GM19240 (cell line): ENCODE data around the gene SLC37A4.
A peak's percentile ranks its signal among the peaks of the same experiment; 100 is the strongest.
"Not testable (repeated sequence)": the region's sequence is repeated elsewhere in the genome, so short reads cannot be mapped to it uniquely, and the experiment has no call there.

ENCODE experiments used
- DNase-seq: peaks from one replicate; pipeline ENCODE4 v3.0.0; 2011; ENCODE audit warnings: low spot score; ENCODE audit not compliant: insufficient read length

The SLC37A4 gene

DNA sequence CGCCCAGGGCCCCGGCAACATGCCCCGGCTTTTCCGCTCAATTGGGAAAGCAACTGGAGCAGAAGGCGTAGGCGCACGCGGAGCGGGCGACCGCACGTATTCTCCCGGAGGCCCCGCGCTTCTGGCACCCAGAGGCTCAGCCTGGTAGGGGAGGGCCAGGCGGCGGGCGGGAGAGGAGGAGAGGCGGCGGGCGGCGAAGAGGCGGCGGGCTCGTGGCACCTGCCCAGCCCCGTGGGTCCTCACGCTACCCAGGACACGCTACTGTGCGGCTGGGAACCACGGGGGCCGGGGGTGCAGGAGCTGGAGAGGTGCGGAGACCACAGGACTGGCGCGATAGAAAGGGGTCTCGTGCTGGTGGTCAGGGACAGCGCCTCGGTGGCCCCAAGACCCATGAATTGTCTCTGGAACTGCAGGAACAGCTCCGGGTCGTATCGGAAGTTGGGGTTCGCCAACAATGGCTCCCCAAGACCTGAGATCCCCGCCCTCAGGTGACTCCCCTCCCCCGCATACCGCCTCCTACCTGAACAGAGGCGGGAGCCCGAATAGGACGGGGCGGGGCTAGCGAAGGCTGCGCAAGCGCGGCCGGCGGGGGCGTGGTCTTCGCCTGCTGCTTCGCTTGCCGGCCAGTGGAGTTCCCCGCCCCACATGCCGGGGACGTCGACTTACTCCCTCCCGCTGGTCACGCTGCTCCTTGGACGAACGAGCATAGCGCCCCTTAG is at the start of gene SLC37A4:
Gene SLC37A4 (minus strand): TSS at position 549 of the 719 bp plus-strand sequence.
- peak; percentile 91 for DNase-seq

DNA sequence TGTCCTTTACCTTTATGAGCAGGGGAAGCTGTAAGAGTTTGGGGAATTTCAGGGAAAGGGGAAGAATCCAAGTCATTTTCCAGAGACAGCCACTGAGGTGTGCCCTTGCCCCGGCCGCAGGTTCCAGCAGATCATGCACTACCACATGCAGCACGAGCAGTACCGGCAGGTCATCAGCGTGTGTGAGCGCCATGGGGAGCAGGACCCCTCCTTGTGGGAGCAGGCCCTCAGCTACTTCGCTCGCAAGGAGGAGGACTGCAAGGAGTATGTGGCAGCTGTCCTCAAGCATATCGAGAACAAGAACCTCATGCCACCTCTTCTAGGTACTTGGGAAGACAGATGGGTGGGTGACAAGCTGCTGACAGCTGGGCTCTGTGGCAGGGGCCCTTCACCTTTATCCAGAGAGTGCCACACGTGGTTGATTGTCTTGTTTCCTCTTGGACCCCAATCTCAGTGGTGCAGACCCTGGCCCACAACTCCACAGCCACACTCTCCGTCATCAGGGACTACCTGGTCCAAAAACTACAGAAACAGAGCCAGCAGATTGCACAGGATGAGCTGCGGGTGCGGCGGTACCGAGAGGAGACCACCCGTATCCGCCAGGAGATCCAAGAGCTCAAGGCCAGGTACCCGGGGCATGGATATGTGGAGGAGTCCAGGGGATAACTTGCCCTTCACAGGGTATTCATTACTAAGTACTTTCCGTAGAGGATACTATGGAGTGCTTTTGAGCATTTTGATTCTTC is 48.2 kb upstream of the SLC37A4 start:
- no peak for DNase-seq

DNA sequence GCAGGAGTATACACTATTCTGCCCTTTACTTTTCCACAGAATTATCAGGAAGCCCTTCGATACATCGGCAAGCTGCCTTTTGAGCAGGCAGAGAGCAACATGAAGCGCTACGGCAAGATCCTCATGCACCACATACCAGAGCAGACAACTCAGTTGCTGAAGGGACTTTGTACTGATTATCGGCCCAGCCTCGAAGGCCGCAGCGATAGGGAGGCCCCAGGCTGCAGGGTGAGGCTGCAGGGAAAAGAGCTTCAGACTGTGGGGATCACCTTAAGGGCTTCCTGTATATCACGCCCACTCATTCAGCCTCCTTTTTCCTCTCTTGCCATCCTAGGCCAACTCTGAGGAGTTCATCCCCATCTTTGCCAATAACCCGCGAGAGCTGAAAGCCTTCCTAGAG is 47.2 kb upstream of the SLC37A4 start:
- DNase-seq: no peak

DNA sequence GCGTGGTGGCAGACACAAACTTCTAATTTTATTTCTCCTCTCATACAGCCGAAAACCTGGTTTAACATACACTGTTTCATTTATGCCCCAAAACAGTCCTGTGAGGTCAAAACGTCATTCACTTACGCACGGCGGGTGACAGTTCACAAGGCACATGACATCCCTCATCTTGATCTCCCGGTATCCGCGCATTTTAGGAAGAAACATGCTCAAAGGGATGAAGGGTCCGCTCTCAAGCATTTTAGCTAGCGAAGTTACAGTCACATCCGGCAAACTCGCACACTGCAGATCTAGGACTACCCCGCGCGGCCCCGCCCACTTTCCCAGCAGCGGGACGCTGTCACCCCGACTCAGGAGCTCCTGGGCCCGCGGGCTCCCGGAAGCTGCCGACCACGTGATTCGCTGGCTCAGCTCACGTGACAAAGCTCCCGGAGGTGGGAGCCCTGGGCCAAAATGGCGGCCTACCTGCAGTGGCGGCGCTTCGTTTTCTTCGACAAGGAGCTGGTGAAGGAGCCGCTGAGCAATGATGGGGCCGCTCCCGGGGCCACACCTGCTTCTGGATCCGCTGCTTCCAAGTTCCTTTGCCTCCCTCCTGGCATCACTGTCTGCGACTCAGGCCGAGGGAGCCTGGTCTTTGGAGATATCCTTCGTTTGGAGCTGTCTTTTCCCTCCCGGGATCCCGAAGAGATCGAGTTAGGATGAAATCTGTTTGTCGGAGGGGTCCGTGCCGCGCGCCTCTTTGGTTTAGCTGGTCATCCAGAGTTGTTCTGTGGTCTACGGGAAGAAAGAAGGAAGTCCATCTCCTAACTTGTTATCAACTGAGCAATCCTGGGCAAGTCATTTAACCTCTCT is 36.9 kb upstream of the SLC37A4 start, which contains the start of gene VPS11:
Gene VPS11 (plus strand): TSS at position 448 of the 852 bp plus-strand sequence. CDS start 6 bp downstream, at position 454.
- DNase-seq: peak; percentile 100

- DNase-seq: peak; percentile 51
Observed at GRCh38 chr11:119065369-119065768, 34.7 kb upstream of the SLC37A4 start.

DNA sequence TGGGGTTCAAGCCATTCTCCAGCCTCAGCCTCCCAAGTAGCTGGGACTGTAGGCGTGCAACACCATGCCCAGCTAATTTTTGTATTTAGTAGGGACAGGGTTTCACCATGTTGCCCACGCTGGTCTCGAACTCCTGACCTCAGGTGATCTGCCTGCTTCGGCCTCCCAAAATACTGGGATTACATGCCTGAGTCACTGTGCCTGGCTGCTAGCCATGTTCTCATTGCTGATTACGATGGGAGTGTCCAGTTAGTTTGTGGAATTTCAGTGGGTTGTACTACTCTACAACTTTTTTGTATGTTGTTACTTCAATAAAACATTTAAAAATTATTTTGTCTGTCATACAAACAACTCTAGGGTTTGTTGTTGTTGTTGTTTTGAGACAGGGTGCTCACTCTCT is 32.1 kb upstream of the SLC37A4 start:
- DNase-seq: no peak

DNA sequence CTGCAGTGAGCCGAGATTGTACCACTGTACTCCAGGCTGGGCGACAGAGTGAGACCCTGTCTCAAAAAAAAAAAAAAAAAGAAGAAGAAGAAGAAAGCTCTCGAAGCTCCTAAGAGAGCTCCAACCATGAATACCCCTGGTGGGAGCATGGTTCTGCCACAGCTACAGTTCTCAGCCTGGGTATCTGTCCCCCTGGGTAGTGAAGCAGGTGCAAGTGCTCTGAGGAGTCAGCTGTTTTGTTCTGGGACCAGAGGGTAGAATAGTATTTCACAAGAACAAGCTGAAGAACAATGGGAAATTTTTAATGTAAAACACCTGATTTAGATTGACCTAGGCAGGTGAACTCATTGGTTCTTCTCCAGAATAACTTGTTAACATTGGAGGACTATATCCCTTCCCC is 30.6 kb upstream of the SLC37A4 start:
- DNase-seq: no peak

DNA sequence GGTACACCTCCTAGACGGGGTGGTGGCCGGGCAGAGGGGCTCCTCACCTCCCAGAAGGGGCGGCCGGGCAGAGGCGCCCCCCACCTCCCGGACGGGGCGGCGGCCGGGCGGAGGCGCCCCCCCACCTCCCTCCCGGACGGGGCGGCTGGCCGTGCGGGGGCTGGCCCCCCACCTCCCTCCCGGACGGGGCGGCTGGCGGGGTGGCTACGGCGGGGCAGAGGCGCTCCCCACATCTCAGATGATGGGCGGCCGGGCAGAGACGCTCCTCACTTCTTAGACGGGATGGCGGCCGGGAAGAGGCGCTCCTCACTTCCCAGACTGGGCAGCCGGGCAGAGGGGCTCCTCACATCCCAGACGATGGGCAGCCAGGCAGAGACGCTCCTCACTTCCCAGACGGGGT is 28.5 kb upstream of the SLC37A4 start:
- DNase-seq: not testable (repeated sequence)

- peak; percentile 99 for DNase-seq
Observed at GRCh38 chr11:119057000-119057769, 26.5 kb upstream of the SLC37A4 start, which contains the start of gene HYOU1. HYOU1 (minus strand) TSS chr11:119057205; CDS start chr11:119056160, 1,045 bp downstream.

- DNase-seq: peak; percentile 35
Observed at GRCh38 chr11:119056421-119056999, 25.8 kb upstream of the SLC37A4 start.

DNA sequence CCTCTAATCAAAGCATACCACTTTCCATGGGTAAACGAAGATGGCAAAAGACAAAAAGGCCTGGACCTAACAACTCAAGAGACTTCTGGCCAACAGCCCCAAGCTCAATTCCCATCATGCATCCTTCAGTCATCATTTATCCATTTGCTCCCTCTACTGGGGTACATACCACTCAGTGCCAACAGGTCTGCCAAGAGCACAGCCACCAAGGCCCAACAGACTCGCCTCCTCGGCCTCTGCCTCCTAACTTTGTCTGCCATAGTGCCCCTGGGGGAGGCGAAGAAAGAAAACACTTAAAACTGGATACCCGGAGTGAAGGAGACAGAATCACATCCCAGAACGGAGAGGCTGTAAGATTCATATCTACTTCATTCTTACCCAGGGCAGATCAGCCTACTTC is 25.2 kb upstream of the SLC37A4 start:
- DNase-seq: no peak

GRCh38 chr11:119054418-119054817 is 23.7 kb upstream of the SLC37A4 start:
- no peak for DNase-seq

GRCh38 chr11:119052163-119052814 is 21.6 kb upstream of the SLC37A4 start:
- no peak for DNase-seq

GRCh38 chr11:119051440-119052162 is 20.9 kb upstream of the SLC37A4 start:
- no peak for DNase-seq

- no peak for DNase-seq
Observed at GRCh38 chr11:119049081-119049480, 18.4 kb upstream of the SLC37A4 start.

DNA sequence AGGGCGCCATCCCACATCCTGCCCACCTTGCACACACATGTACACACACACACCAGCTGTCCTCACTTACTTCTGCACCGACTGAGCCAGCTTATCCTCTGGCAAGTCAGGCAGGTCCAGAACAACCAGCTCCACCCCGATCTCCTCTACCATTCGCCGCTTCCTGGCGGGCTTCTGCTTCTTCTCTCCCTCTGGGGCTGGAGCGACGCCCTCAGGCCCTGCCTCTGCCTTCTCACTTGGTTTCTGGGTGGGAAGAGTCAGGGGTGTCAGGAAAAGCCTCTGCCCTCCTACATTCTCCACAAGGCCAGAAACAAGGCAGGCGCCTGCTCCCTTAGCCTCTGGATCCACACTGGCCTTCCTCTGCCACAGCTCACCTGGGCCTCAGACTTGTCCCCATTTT is 18.0 kb upstream of the SLC37A4 start:
- DNase-seq: no peak

DNA sequence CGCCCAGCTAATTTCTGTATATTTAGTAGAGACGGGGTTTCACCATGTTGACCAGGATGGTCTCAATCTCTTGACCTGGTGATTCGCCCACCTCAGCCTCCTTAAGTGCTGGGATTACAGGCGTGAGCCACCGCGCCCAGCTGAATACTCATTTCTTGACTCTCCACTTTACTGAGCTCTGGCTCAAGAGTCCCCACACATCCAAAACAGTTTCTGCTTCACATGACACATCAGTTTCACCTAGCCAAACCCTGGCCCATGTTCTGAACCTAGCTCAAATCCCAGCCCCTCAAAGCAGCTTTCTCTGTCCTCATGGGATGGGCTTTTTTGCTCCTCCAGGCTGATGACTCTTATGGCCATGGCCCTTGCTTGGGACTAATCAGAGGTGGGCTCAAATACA is 16.5 kb upstream of the SLC37A4 start:
- DNase-seq: no peak

- DNase-seq: no peak
Observed at GRCh38 chr11:119046489-119046888, 15.8 kb upstream of the SLC37A4 start.

DNA sequence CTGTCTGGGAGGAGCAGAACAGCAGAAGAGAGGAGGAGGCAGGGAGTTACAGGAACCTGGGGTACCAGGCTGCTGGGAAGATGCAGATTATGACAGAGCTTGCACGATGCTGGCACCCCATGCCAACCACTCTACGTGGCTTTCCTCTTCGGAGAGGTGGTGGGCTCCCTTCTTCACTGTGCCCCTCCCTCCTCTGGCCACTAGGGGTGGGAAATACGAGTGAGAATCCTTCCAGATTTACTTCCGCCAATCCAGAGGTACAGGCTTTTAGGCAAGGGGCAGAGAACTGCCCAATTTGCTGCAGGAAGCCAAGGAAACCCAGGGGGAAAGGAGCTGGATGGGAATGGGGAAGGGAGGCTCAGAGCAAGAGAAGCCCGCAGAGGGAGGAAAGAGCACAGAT is 14.0 kb upstream of the SLC37A4 start:
- DNase-seq: no peak
